GM23248 (cell line): ENCODE results near the gene CACNA1C.

Experiments
- EZH2 ChIP-seq: fragments of 200-600 bp; sonication (generic); IDR thresholded peaks from 2 replicates; pipeline ENCODE4 v1.6.1; 2018; ENCODE audit warnings: antibody characterized with exemption, mild to moderate bottlenecking; ENCODE audit not compliant: insufficient read depth, poor library complexity, severe bottlenecking
- EZH2phosphoT487 ChIP-seq: fragments of 200-600 bp; sonication (generic); IDR thresholded peaks from 2 replicates; pipeline ENCODE4 v1.6.1; 2018; ENCODE audit warnings: antibody characterized with exemption, moderate library complexity, mild to moderate bottlenecking, low read depth; ENCODE audit not compliant: insufficient read depth

- TF ChIP-seq EZH2 (no peak), EZH2phosphoT487 (no peak)
Measured at GRCh38 chr12:2605301-2605700, 552.5 kb downstream of the CACNA1C start.
